K562 (cell line): ENCODE data around the gene PRKCE. TPM values are rescaled to one million over a fixed set of nuclear protein-coding genes. Genes with fewer than 3 reads are reported as not detected.

Source experiments
- ATAC-seq: fragments of 200-7000 bp; cut with Tn5 transposase; 3 replicates; pipeline ENCODE4 v1.9.1; 2020; ENCODE audit warnings: moderate library complexity
- BruUV-seq: library from RNA; stranded (reverse); fragments of 400-500 nt; replicated peaks from 2 replicates; lab custom pipeline; 2021; lab: Mats Ljungman, UMichigan
- CTCF ChIA-PET: fragments of 300-600 bp; formaldehyde crosslinking; extraction: SDS; loops from one replicate; lab custom pipeline; 2021; ENCODE audit warnings: low intra/inter-chr PET ratio; lab: Yijun Ruan, JAX
- POLR2A ChIA-PET: fragments of 300-600, 350-650 bp; sonication (Branson Sonifier 250); formaldehyde crosslinking; extraction: SDS; loops from one replicate; lab custom pipeline; 2021; ENCODE audit warnings: antibody characterized with exemption, inconsistent platforms; lab: Yijun Ruan, JAX
- DNase-seq, 4 experiments: peaks; one replicate each; pipeline versions ENCODE4 v3.0.0 to v3.0.0-alpha.2; 2011 to 2018; ENCODE audit warnings: low spot score in 3 of 4, mixed read lengths in 3 of 4; ENCODE audit errors: extremely low read depth in 1 of 4
- FAIRE-seq: peaks from 2 replicates; lab custom pipeline; 2011; peaks lifted over from hg19 to GRCh38; lab: Jason Lieb, UNC
- H2AFZ ChIP-seq: 2 replicates; pipeline ENCODE4 v1.6.0; 2011; ENCODE audit warnings: low read depth, low read length, control low read depth, inconsistent platforms
- H3K27ac ChIP-seq: fragments of 200-600 bp; 3 replicates; pipeline ENCODE4 v1.8.0; 2011; ENCODE audit warnings: low read depth, mild to moderate bottlenecking, control low read depth, inconsistent platforms, low read length, moderate library complexity, mixed read lengths; ENCODE audit errors: extremely low read depth
- H3K27me3 ChIP-seq, 2 experiments: fragments of 300-600 bp in 1 of 2; 2 replicates in 1 of 2; 3 replicates in 1 of 2; pipeline versions ENCODE4 v1.6.0 to v1.8.0; 2011; ENCODE audit warnings: inconsistent platforms in 2 of 2, low read length in 2 of 2, mild to moderate bottlenecking in 1 of 2, mixed read lengths in 1 of 2, moderate library complexity in 1 of 2; ENCODE audit not compliant: control insufficient read depth in 2 of 2, insufficient read depth in 2 of 2
- H3K36me3 ChIP-seq: fragments of 300-600 bp; 3 replicates; pipeline ENCODE4 v1.8.0; 2011; ENCODE audit warnings: mild to moderate bottlenecking, low read length, inconsistent platforms; ENCODE audit not compliant: control insufficient read depth, insufficient read depth
- H3K4me1 ChIP-seq, 2 experiments: fragments of 200-600 bp in 1 of 2; replicated peaks in 1 of 2; 2 replicates in 1 of 2; 3 replicates in 1 of 2; pipeline versions ENCODE4 v1.5.1 to v1.8.0; 2011; ENCODE audit warnings: inconsistent platforms in 2 of 2, low read length in 2 of 2, mild to moderate bottlenecking in 1 of 2, mixed read lengths in 1 of 2, moderate library complexity in 1 of 2; ENCODE audit not compliant: control insufficient read depth in 2 of 2, insufficient read depth in 2 of 2
- H3K4me2 ChIP-seq: 2 replicates; pipeline ENCODE4 v1.6.1; 2011; ENCODE audit warnings: low read length, control low read depth, inconsistent platforms, mixed read lengths; ENCODE audit not compliant: insufficient read depth
- H3K4me3 ChIP-seq: fragments of 200-600 bp; sonication (generic), shearing (Covaris generic); 2 replicates; pipeline ENCODE4 v1.5.1; 2016; ENCODE audit warnings: control low read depth, inconsistent platforms
- H3K79me2 ChIP-seq: fragments of 200-600 bp; 3 replicates; pipeline ENCODE4 v1.8.0; 2011; ENCODE audit warnings: low read length, inconsistent platforms; ENCODE audit not compliant: control insufficient read depth, insufficient read depth
- H3K9ac ChIP-seq, 2 experiments: 2 replicates each; pipeline versions ENCODE4 v1.6.0 to v1.6.1; 2011; ENCODE audit warnings: low read depth in 2 of 2, low read length in 2 of 2, control low read depth in 1 of 2, inconsistent platforms in 1 of 2, mild to moderate bottlenecking in 1 of 2, mixed read lengths in 1 of 2; ENCODE audit not compliant: insufficient read depth in 1 of 2
- H3K9me1 ChIP-seq: one replicate; pipeline ENCODE4 v1.6.0; 2011; ENCODE audit warnings: inconsistent platforms, mild to moderate bottlenecking, low read length, moderate library complexity; ENCODE audit not compliant: control insufficient read depth, insufficient read depth
- H3K9me3 ChIP-seq: replicated peaks from 2 replicates; pipeline ENCODE4 v1.5.1; 2011; ENCODE audit warnings: low read depth, low read length, inconsistent platforms; ENCODE audit not compliant: control insufficient read depth, insufficient read depth
- H4K20me1 ChIP-seq: replicated peaks from 2 replicates; pipeline ENCODE4 v1.6.1; 2011; ENCODE audit warnings: low read length, inconsistent platforms, mixed read lengths; ENCODE audit not compliant: control insufficient read depth, insufficient read depth
- BRD9 ChIP-seq: fragments of 450-650 bp; IDR thresholded peaks from 2 replicates; pipeline ENCODE4 v1.6.1; 2018; ENCODE audit warnings: low read depth; ENCODE audit not compliant: partially characterized antibody
- JUN ChIP-seq, 2 experiments: sonication (generic) in 1 of 2; formaldehyde crosslinking in 1 of 2; IDR thresholded peaks; 2 replicates each; pipeline versions ENCODE4 v1.6.1 to v1.8.0; 2012 to 2022; ENCODE audit warnings: borderline replicate concordance in 2 of 2, mild to moderate bottlenecking in 2 of 2, improper control_type of control experiment in 1 of 2, low read depth in 1 of 2, low read length in 1 of 2, missing genetic modification reagents in 1 of 2
- MTA3 ChIP-seq: fragments of 450-650 bp; formaldehyde crosslinking; IDR thresholded peaks from 2 replicates; pipeline ENCODE4 v1.6.1; 2017; ENCODE audit warnings: mild to moderate bottlenecking, borderline replicate concordance
- PHF8 ChIP-seq: fragments of 200-600 bp; sonication (generic); IDR thresholded peaks from 2 replicates; pipeline ENCODE4 v1.6.1; 2012; ENCODE audit warnings: mixed run types, mild to moderate bottlenecking, inconsistent platforms, low read length, moderate library complexity, borderline replicate concordance
- POLR2AphosphoS5 ChIP-seq: IDR thresholded peaks from 2 replicates; pipeline ENCODE4 v1.6.1; 2011; ENCODE audit warnings: mild to moderate bottlenecking, low read depth, low read length, moderate library complexity; ENCODE audit not compliant: control insufficient read depth, insufficient read depth
- PPARD ChIP-seq: fragments of 250-450 bp; sonication (Bioruptor Pico); IDR thresholded peaks from 2 replicates; pipeline ENCODE4 v1.8.0; 2022; ENCODE audit warnings: inconsistent platforms, mild to moderate bottlenecking, moderate library complexity
- PRDM10 ChIP-seq: fragments of 450-650 bp; IDR thresholded peaks from 2 replicates; pipeline ENCODE4 v1.6.1; 2018; ENCODE audit not compliant: partially characterized antibody
- TAL1 ChIP-seq: fragments of 450-650 bp; IDR thresholded peaks from 2 replicates; pipeline ENCODE4 v1.6.1; 2016; ENCODE audit warnings: mild to moderate bottlenecking
- WGBS: fragments of 100-300 bp; shearing (Covaris generic); methylation state at CpG from one replicate; pipeline ENCODE4 v1.1.6; 2016; ENCODE audit warnings: low coverage, mixed read lengths; ENCODE audit not compliant: insufficient coverage; ENCODE audit errors: missing lambda C conversion rate; 5-methylcytosine and 5-hydroxymethylcytosine counted together
- in situ Hi-C: fragments of 300-500 bp; cut with MboI; formaldehyde crosslinking; loops from 4 replicates; pipeline ENCODE4 v1.15.0; 2018; ENCODE audit warnings: inconsistent platforms, mixed read lengths
- intact Hi-C: fragments of 100-400 bp; cut with micrococcal nuclease; formaldehyde crosslinking; loops from 2 replicates; pipeline ENCODE4 v1.14.2; 2022
- polyA plus RNA-seq, 8 experiments: library from polyadenylated mRNA; depleted of rRNA in 4 of 8; stranded (reverse) in 5 of 8; unstranded in 3 of 8; fragments of >200 nt; fragmentation: Nextera tagmentation in 2 of 8; fragmentation: Illumina TruSeq in 1 of 8; extraction: Ambion mirVana in 2 of 8; extraction: Trizol in 1 of 8; gene quantifications; 2 replicates each; pipeline versions ENCODE4 v1.2.1 to v1.2.3, GENCODE V29; 2011 to 2014; ENCODE audit warnings: inconsistent platforms in 1 of 8, missing spikeins in 1 of 8
- total RNA-seq, 7 experiments: library from RNA; depleted of rRNA in 6 of 7; stranded (reverse); fragments of >200 nt in 6 of 7; fragmentation: Illumina TruSeq in 2 of 7; extraction: Trizol in 2 of 7; gene quantifications; 2 replicates each; pipeline versions ENCODE4 v1.2.1 to v1.2.3, GENCODE V29; 2011 to 2021; ENCODE audit warnings: low replicate concordance in 1 of 7

The PRKCE gene
- total and polyA plus RNA-seq, 9 of the 15 experiments (the other 6 are each of a cell fraction or from before 2014, with no cell fraction given) = 0.06 to 1.0 (median 0.22) TPM; not detected in 1

- 0% methylated on average over 6 of the region's 6 CpGs for WGBS
- H3K79me2 ChIP-seq = no peaks in the 10 kb centered on the region
- FAIRE-seq = no peak
- H3K4me2 ChIP-seq = no peak overlapping the region
- no peak for TF ChIP-seq PRDM10
- no peak for TF ChIP-seq POLR2AphosphoS5
- no peak for TF ChIP-seq PPARD
- no peak for TF ChIP-seq BRD9
- no peak for TF ChIP-seq MTA3
- no peak for TF ChIP-seq PHF8
- no peak for TF ChIP-seq JUN (IDR thresholded peaks at IDR 0.05; ENCODE audit: borderline replicate concordance, low read depth, low read length)
- TF ChIP-seq JUN (CRISPR knock-in tag; IDR thresholded peaks at IDR 0.05; ENCODE audit: borderline replicate concordance) = no peak
- no peak for TF ChIP-seq TAL1
- POLR2A ChIA-PET = no interaction called here
- H3K9me1 ChIP-seq = no peaks in the 10 kb centered on the region
- no TSS peak for BruUV-seq
- no peak overlapping the region for H3K9ac ChIP-seq
- CTCF ChIA-PET = no interaction called here
- H3K36me3 ChIP-seq = no peaks in the 10 kb centered on the region
- H3K4me3 ChIP-seq = no peak overlapping the region
- in situ Hi-C loops (no loop called here), intact Hi-C loops (no loop called here)
- H3K27me3 ChIP-seq = peaks cover 6 to 25% of the 10 kb centered on the region in 2 experiments; a peak in 4 of 5 replicates
- ATAC-seq = no peak
- no peaks in the 10 kb centered on the region for H3K9me3 ChIP-seq
- no peaks in the 10 kb centered on the region for H3K4me1 ChIP-seq
- no peak overlapping the region for H3K27ac ChIP-seq
- H2AFZ ChIP-seq = no peak overlapping the region
- no peaks in the 10 kb centered on the region for H4K20me1 ChIP-seq
- DNase-seq = no peak
Observed at GRCh38 chr2:45879406-45879805, 227.9 kb downstream of the PRKCE start.
